GM11168 (cell line): Measurements from ENCODE around the gene COL16A1.

Experiments
- in situ Hi-C: fragments of 300-500 bp; cut with MboI; formaldehyde crosslinking; loops from one replicate; pipeline ENCODE4 v1.12.0; 2022; ENCODE audit warnings: low sequenced_read_pairs; ENCODE audit not compliant: unreplicated experiment

The COL16A1 gene

GRCh38 chr1:31707711-31708110, 3.9 kb upstream of the COL16A1 start:
- in situ Hi-C loops, result loop anchor here (5.0 kb wide), 1 partner anchor 40 kb away; no protein-coding TSS in a partner anchor

DNA sequence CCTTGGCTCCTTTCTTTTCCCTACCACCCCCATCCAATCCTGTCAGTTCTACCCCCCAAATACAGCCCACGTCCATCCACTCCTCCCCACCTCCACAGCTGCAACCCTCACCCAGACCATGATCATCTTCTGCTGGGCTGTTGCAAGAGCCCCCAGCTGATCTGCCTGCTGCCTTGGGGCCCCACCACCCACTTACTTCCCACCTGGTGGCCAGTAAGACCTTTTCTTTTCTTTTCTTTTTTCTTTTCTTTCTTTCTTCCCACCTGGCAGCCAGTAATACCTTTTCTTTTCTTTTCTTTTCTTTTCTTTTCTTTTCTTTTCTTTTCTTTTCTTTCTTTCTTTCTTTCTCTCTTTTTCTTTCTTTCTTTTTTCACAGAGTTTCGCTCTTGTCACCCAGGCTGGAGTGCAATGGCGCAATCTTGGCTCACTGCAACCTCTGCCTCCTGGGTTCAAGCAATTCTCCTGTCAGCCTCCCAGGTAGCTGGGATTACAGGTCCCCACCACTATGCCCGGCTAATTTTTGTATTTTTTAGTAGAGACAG, 3.3 kb upstream of the COL16A1 start:
- in situ Hi-C loops, result loop anchor here (5.0 kb wide), 1 partner anchor 40 kb away; no protein-coding TSS in a partner anchor

DNA sequence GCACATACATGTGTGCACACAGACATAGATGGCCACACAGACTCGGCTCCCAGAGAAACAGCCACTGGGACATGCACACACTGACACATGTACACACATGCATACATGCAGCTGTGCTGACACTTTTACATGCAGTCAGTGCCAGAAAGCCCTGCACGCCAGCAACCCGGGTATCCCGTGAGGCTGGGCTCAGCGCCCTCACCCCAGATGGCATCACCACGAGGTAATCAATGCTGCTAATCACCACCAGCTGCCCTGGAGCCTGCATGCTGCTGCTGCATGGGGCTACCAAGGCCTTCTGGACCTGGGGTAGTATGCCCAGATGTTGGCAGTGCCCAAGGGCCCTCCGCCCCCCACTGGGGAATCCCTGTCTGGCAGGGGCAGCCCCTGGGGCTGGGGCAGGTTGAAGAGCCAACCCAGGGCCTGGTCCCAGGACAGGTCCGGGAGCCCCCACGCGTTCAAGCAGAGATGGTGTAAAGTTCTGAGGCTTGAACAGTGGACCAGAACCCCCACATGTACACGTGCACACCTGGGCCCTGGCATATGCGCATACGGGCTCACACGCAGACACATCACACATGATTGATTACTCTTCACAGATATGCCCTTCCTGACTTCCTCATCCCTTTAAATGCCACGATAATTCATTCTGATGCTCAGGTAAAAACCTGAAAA, 2.7 kb upstream of the COL16A1 start:
- in situ Hi-C loops, result loop anchor here (5.0 kb wide), 1 partner anchor 39 kb away; no protein-coding TSS in a partner anchor

DNA sequence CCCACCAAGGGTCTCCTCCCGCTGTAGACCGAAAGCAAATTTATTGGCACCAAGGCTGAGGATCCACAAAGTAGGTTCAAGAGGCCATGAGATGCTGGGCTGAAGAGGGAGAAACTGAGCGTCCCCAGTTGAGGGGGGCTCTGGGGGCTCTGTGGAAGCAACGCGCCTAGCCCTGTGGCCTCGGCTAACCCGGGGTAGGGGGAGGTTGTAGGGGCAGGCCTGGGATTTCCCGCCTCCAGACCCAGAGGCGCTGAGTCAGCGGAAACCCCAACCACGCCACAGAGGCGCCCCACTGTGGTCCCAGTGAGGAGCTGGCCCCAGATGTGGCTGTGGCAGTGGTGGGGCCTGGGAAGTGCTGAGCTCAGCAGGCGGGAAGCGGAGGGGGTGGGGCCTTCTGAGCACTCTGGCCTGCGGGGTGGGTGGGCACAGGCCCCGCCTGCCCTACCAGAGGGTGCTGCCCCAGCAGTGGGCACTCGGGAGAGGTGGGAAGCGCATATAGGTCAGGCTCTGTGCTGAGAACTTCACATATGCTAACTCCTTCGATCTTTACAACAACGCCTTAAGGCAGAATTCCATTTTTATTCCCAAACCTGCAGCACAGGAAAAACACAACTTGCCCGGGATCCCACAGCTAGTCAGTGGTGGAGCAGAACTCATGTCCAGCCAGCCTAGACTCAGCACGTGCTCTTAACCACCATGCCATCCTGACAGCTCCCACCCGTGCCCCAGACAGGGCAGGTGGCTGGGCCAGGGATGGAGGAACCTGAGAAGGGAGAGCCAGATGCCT, 1.5 kb upstream of the COL16A1 start:
- in situ Hi-C loops, result loop anchor here (5.0 kb wide), 1 partner anchor 38 kb away; no protein-coding TSS in a partner anchor

DNA sequence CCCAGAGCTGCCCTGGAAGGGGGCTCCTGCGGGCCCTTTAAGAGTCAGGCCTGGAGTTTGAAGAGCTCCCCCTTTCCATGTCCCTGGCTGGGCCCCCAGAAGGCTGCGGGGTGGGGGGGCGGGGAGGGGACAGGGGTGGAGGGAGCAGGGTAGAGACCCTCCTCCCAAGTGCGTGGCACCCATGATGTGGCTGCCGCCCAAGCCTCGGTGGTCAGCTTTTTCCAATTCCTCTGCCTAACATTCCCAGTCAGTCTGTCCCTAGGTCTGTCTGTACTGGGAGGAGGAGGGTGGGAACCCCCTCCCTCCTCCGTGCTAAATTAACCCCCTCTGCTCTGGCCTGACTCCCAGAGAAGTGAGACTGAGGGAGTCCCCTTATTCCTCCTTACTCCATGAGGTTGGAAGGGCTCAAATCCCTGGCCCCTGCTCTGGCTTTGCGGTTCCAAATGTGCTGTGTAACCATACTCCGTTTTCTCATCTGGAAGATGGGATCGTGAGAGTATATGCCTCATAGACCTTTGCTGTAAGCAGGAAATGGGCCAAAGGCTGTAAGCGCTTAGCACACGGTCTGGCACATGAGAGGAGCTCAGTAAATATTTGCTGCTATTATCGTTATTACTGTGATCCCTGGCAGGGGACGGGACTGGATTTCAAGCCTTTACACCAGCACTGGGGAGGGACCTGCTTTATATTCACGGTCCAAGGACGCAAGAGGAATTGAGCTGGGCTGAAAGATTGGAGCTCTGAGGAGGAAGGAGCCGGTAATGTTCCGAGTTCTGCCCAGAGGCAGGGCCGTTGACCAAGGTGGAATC, 658 bp upstream of the COL16A1 start:
- in situ Hi-C loops, result loop anchor here (5.0 kb wide), 1 partner anchor 37 kb away; no protein-coding TSS in a partner anchor

DNA sequence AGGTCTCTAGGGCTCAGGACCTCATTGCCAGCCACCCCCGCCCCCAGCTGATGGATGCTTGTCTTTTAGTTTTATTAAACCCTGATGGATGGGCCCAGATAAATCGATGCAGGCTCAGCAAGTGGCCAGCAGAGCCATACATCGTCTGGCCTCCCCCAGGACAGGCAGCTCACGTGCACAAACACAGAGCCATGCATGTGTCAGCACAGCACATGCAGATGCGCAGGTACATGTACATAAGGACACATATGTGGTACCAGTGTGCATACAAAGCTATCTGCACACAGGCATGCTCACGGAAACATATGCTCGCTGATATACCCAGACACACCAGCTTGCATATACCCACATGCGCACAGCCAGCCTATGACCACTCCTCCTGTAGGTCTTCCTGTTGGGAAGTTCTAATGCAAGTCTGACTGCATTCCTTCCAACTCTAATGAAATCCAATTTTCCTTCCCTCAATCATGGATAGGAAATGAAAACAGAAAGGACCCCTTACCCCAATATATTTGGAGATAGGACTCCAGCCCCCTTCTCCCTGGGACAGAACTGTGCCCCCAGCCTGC, 897 bp downstream of the COL16A1 start:
- in situ Hi-C loops, result no loop called here

DNA sequence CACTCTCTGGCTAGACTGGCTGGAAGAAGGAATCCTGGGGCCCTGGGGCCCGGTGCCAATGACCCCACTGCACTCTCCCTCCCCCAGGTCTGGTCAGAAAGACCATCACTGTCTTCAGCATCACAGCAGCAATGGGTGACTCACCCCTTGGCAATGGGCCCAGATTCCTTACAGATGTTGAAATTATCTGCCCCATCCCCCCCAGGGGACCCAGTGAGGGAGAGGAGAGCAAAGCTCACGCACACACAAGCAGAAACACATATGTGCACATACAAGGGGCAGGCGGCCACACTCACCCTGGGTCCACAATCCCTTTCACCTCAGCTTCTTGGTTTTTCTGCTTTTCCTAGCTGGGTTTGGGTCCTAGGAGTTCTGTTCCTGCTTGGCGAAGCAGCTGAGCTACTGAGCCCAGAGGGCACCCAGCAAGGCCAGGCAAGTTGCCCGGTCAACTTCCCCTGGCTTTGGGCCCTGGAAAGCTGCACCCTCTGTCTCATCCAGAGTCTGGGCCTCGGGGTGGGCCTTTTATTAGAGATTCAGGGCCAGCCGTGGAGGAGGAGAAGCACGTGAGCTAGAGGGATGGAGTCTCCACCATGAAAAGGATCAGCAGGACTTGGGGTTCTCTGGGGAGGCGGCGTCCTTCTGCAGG, 2.6 kb downstream of the COL16A1 start:
- in situ Hi-C loops, result no loop called here

DNA sequence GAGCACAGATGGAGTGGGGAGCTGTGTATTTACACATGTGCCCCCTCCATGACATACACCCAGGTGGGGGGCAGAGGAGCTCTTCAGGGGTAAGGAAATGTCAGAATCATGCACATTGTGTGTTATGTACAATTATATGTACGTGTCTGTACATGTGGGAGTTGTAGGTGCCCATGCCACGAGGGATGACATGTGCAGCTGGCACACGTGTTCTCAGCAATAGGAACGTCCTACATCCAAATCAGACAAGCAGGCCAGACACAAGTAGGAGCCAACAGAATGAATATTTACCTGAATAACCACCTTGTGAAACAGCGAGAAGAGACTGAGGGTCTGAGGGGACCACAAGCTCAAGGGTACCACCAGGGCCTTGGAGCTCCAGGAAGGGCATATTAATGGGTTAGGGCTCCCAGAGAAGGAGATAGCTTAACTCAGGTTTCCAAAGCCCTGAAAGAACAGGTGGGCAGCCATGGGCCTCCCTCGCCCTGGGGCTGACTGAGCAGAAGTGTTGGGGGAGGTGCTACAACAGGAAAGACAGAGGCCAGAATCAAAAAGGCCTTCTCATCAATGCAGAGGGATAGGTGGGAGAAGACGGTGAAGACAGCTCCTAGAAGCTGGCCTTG, 3.2 kb downstream of the COL16A1 start:
- in situ Hi-C loops, result no loop called here

DNA sequence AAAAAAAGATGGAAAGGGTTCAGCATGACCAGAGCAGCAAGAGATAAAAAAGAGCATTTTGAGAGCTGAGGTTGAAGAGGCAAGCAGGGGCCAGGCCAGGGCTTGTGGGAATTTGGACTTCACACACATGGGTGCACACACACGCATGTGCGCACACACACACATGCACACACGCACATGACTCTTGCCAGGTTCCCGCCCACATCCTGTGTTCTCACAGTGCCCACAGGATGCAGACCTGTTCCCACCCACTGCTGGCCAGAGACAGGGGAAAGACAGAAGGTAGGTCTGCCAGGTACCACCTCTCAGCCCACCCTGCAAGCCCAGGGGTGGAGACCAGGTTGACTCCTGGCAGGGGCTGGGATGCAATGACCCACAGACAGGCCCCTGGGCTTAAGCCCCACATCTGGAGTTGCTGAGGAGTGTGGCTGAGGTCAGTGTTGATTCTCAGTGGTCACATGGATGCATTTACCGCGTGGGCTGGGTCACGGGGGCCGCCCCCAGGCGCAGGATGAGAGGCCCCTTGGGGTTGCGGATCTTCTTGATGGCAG, 4.4 kb downstream of the COL16A1 start:
- in situ Hi-C loops, result no loop called here

- in situ Hi-C loops, result no loop called here
These were observed 6.3 kb downstream of the COL16A1 start for GRCh38 chr1:31697369-31697984.

DNA sequence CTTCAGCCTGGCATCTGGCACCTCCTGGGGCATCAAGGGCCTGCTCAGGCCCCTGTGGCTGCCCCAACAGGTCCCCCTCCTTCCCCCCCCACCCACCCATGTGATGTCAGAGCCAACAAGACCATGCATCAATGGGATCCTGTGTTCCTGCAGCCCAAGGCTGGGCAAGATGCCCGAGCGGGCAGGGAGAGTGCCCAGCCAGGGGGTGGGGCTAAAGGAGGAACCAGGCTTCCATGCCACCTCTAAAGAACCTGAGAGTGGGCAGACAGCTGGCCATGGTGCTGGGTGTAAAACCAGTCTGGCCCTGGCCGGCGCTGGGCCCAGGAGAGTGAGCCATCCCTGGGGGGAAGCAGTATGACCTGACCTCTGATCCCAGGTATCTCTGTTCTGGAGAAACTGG, 7.6 kb downstream of the COL16A1 start:
- in situ Hi-C loops, result no loop called here

DNA sequence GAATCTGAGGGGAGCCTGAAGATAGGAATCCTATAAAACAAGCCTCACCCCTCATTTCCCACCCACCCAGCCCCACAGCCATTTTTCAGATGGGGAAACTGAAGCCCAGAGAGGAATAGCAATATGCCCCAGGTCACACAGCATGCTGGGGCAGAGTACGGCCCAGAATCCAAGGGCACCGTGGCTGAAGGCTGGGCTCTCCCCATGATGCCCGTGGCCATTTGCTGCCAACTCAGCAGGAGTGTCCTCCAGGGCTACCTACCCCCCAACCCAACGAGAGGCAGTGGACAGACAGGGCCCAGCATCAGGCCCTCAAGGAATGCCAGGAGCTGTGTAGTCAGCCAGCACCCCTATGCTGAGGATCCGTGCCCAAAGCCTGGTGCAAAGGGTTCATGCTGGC, 8.5 kb downstream of the COL16A1 start:
- in situ Hi-C loops, result no loop called here

- in situ Hi-C loops, result no loop called here
These were observed 8.9 kb downstream of the COL16A1 start for GRCh38 chr1:31694964-31695313.

DNA sequence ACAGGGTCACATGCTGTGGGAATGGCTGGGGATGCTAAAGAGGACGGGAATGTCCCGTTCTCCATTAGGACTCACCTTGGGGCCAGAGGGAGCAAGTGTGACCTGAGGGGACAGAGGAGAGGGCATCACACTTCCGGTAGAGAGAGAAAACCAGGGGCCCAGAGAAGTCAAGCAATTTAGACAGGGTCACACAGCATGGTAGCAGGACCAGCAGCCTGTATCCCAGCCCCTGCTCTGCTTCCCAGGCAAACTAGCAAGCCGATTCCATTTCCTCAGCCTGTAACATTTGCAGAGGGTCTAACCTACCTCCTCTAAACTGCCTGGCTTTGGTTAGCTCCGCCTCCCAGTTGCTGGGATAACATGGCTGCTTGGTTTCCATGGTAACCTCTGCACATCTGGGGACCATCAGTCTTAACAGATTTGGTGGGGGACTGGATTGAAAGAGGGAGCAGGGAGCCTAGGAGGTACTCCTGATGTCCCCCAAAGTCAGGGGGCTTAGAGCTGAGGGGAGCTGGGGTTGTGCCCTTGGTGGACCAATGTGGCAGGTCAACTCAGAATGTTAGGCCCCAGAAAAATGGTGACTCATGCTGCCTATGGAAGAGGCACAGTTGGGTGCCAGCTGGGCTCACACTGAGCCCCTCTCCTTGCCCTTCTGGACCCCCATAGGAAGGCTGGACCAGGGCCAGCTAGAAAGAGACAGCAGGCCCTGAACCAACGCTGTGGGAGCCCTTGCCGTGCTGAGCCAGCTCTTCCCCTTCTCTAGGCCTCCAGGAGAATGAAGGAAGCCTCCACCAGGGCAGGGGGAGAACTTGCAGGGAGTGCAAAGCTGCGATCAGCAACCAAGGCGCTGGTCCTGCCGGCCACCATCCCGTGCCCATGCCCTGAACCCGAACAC, 9.5 kb downstream of the COL16A1 start:
- in situ Hi-C loops, result no loop called here

DNA sequence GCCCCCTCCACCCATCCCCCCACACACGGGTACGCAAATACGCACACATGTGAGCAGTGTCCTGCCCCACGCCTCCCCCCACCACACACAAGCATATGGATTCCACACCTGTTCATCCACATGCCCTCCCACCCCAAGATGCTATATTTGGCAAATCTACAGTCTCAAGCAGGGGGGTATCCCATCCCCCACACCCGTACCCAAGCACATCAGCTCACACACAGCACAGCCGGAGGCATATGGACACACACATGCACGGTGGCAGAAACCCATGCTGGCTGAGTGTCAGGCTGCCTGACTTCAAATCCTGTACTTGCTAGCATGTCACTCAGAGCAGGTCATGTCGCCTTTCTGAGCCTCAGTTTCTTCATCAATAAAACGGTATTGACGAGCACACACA, 10.6 kb downstream of the COL16A1 start:
- in situ Hi-C loops, result no loop called here

- in situ Hi-C loops, result no loop called here
These were observed 11.9 kb downstream of the COL16A1 start for GRCh38 chr1:31691951-31692350.

DNA sequence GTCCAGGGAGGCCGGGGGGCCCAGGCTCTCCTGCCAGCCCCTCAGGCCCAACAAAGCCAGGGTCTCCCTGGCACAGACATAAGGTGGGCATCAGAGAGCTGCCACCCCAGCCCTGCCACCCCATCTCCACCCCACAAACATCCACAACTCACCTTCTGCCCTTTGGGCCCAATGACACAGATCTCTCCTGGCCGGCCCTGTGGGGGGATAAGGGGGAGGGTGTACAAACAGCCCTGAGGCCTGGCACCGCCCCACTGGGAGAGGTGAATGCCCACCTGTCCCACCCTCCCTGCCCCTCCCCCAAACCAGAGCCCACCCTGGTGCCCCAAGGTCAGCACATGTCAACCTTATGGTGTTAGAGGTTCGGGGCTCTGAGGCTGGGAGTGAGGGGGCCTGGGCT, 12.4 kb downstream of the COL16A1 start:
- in situ Hi-C loops, result no loop called here

DNA sequence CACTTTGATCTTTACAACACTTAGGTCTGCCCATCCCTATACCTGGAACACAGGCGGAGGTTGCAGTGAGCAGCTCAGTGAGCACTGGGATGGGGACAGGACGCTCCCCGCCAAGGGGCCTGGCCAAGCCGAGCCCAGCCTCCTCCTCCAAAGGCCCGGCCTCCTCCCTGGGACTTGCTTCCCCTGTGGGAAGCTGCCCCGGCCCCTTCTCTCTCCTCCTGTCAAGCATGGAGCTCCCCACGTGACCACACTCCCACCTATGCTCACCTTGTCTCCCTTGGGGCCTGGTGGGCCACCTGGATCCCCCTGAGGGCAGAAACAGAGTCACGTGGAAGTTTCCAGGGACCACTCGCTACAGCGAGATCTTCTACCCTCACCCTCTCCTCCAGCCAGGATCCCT, 12.9 kb downstream of the COL16A1 start:
- in situ Hi-C loops, result no loop called here
